Suppressor macrophage treated with lipopolysaccharide for 1 hour (primary cell): ENCODE measurements around the gene FBXL5.
"Not testable (repeated sequence)": the region's sequence is repeated elsewhere in the genome, so short reads cannot be mapped to it uniquely, and the experiment has no call there.

ENCODE experiments used
- DNase-seq, 3 donors: peaks; one replicate each; pipeline ENCODE4 v3.0.0-alpha.2; 2020 to 2022

FBXL5 gene

DNA sequence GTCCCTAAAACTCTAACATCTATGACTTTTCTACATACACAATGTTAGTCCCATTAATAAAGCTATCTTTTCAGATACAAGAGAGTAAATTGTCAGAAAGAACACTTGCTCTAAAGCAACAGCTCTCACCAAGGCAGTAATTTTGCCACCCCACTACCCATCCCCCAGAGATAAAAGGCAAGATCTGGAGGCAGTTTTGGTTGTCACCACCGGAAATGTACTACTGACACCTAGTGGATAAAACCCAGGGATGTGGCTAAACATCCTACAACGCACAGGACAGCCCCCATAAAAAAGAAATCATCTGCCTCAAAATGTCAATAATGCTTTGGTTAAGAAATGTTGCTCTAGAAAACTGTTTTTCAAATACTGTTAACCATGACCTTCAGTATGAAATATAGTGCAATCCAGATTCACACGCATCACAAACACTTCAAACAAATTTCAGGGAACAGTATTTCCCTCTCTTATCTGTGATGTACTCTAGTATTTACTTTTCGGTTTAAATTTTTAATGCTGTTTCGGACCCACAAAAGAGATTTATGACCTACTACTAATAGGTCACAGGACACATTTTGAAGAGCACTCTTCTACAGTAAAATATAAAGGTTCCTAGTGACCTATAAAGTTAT lies 5.1 kb downstream of the FBXL5 start:
- DNase-seq: peak; percentile 61 to 73 (median 68)

DNA sequence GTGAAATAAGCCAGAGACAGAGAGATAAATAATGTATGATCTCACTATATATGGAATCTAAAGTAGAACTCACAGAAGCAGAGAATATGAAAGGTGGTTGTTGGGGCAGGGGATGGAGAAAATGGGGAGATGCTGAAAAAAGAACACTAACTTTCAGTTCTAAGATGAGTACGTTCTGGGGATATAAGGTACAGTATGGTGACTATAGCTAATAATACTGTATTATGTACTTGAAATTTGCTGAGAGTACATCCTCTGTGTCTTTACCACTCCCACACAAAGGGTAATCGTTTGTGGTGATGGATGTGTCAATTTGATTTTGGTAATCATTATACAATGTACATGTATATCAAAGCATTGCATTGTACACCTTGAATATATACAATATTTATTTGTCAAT lies 6.6 kb downstream of the FBXL5 start:
- DNase-seq: no peak

DNA sequence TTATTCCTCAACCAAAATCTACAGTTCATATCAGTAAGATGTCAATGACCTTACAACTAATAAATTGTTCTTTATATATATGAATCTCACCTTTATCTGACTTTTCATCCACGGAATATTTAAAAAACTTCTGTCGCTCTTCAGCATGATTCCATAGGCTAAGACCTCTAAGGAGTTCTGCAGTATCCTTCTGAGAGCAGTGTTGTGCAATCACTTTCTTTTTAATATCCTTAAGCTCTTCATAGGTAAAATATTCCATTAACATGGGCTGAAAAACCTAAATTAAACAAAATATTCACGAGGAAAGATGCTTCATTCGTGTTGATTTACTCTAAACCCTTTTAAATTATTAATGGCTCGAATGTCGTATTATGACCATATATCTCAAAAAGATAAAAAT lies 16.7 kb downstream of the FBXL5 start:
- DNase-seq: no peak

DNA sequence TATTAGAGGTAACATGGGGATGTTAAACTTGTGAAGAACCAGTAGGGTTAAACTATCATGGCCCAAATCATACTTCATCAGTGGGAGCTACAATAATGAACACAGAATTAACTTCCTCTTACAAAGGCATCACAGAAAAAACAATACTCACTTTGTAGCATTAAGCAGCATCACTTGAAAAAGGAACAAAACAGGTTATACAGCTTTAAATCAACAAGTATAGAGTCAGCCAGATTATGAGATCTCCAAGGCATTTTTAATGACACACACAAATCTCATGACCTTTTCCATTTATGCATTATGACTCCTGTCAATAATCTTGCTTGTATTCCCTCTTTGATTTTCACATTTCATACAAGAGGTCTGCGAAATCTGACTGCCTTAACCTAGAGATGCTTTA lies 18.3 kb downstream of the FBXL5 start:
- DNase-seq: no peak

DNA sequence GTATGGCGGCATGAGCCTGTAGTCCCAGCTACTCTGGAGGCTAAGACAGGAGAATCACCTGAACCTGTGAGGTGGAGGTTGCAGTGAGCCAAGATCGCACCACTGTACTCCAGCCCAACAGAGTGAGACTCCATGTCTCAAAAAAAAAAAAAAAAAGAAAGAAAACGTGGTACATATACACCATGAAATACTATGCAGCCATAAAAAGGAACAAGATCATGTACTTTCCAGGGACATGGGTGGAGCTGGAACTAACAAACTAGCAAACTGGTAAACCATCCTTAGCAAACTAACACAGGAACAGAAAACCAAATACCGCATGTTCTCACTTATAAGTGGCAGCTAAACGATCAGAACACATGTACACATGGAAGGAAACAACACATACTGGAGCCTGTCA lies 37.8 kb downstream of the FBXL5 start:
- DNase-seq: not testable (repeated sequence)

DNA sequence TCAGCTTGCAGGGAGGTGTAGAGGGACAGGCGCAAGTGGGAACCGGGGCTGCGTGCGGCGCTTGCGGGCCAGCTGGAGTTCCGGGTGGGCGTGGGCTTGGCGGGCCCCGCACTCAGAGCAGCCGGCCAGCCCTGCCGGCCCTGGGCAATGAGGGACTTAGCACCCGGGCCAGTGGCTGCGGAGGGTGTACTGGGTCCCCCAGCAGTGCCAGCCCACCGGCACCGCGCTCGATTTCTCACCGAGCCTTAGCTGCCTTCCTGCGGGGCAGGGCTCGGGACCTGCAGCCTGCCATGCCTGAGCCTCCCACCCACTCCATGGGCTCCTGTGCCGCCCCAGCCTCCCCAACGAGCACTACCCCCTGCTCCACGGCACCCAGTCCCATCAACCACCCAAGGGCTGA lies 40.3 kb downstream of the FBXL5 start:
- not testable (repeated sequence) for DNase-seq

DNA sequence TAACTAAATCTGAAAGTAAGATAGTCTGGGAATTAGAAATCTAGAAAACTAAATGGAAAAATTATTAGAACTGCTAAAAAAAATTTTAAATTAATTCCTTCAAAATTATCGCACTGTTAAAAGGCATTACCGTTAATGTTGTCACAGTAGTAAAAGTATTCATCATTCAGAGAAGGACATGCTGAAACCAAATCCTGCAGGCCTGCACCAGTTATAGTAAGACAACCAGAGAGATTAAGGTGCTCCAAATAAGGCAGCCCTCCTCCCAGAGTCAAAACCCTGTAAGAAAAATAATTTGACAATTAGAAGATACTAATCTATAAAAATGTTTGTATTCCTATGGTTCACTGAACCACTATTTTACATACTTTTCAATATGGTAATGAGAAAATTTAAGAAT lies 43.0 kb downstream of the FBXL5 start:
- DNase-seq: no peak

DNA sequence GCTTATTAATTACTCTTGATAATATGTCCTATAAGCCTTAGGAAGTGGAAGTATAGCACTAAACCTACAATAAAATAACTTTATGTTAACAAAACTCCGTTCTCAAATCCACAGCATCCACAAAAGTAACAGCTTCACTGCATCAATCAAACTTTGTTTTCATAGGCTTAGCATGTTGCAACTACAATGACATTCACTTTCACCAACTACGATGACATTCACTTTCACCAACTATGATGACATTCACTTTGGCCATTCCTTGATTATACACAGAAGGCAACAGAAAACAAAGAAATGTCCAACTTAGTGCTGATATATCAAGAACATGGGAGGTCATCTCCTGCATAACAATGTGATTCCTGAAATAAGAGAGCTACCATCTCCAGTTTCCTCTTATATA lies 44.3 kb downstream of the FBXL5 start:
- DNase-seq: peak in 2 of 3 donors; percentile 4 to 15

DNA sequence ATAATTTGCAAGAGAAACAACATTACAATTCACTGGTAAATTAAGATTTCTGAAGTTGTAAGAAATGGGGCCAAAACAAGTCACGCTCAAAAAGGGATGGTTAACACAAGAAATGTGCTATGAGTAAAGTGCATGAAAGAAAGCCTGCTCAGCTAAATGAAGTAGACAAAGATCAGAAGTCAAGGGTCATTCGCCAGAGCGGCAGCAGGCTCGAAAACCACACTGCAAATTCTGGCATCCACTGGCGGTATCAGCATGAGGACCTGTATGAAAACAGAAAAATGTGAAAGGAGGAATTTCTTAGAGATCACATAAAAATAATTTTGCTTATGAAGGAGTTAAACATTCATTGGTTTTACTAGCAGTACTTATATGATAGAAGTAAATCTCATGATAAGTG lies 49.6 kb downstream of the FBXL5 start:
- DNase-seq: no peak

DNA sequence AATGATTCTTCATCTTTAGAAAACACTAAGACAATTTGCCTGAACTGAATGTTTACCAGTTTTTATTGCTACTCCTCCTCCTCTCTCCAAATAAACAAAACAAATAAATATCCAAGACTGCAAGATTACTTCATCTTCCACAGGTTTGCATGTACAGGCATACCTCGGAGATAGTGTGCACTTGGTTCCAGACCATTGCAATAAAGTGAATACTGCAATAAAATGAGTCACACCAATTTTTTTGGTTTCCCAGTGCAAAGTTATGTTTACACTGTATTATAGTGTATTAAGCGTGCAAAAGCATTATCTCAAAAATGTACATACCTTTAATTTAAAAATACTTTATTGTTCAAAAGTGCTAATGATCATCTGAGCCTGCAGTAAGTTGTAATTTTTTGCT lies 53.3 kb downstream of the FBXL5 start:
- no peak for DNase-seq

DNA sequence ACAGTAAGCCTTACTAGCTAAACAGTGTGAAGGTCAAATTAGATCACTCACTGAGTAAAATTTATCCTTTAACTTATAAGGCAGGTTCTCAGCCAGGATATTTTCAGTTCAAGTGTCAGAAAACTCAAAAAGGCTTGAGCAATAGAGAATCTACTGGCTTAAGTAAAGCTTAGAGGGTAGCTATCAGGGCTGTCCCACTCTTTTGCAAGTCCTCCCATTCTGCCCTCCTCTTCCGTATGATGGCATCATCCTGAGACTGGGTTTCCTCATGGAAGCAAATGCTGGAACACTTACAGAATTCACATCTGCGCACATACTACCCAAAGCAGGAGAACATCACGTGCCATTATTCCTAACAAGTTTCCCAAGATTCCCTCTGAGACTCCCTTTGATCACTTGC lies 55.0 kb downstream of the FBXL5 start:
- DNase-seq: no peak

DNA sequence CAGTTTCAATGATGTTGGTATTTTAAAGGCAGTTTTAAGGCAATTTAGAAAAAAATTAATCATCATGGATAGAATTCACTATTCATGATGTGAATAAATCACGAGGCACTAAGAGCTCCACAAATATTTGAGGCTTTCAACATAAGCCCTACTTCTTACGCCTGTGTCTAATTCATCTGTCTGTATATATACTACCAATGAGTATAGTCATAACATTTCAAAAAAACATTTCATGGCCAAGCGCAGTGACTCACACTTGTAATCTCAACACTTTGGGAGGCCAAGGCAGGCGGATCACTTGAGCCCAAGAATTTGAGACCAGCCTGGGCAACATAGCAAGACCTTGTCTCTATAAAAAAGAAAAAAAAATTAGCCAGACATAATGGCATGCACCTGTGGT lies 56.5 kb downstream of the FBXL5 start:
- no peak for DNase-seq

DNA sequence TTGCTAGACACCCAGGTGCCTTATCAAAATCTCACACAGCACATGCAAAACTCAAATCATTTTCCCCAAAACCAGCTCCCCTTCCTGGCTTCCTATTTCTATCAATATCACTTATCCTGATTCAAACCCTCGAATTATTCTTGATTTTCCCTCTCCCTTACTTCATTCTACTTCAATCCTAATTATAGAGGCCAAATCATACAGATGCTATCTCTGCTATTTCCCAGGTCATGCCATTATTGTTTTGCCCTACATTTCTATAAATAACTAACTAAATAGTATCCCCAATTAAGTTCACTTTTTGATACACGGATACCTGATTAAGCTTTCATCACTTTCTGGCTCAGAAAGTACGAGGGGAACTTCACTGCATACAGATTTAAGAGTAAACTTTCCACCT lies 62.4 kb downstream of the FBXL5 start:
- no peak for DNase-seq

DNA sequence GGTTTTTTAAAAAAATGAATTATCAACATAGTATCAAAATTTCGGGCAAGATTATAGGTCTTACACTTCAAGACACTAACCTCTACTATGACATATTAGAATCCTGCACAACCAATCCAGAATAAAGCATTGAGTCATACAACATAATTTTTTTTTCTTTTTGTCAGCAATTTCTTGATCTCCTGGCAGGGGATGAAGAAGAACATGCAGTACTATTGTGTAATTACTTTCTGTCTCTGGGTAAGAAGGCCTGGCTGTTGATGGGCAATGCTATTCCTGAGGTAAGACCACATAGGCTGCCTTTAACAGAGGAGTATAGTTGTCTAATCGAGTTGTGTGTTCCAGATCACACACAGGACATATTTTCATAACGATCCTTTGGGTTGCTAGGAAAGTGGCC lies 67.5 kb downstream of the FBXL5 start:
- DNase-seq: peak in 1 of 3 donors; percentile 18

DNA sequence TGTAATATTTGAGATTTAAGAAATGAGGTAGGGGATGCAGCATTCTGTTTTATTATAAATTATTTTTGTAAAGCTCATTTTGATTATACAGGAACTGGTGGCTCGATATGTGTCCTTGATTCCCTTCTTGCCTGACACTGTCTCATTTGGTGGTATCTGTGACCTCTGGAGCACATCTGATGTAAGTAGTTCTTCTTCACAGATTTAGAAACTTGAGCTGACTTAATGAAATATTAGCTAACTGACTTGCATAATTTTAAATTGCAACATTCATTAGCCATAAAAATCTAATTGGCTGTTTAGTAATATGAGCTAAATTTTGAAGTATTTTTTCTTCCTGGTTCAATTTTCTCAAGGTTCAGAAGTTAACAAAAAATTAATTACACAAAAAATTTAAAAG lies 69.1 kb downstream of the FBXL5 start:
- DNase-seq: peak; percentile 27 to 61 (median 49)

DNA sequence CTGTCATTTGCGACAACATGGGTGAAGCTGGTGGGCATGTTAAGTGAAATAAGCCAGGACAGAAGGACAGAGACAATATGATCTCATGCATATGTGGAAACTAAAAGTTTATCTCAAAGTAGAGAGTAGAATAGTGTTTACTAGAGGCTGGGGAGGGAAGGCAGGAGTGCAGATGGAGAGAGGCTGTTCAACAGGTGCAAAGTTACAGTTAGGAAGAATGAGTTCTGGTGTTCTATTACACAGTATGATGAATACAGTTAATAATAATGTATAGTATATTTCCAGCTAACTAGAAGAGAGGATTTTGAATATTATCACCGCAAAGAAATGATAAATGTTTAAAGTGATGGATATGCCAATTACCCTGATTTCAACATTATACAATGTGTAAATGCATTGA lies 69.8 kb downstream of the FBXL5 start:
- no peak for DNase-seq

DNA sequence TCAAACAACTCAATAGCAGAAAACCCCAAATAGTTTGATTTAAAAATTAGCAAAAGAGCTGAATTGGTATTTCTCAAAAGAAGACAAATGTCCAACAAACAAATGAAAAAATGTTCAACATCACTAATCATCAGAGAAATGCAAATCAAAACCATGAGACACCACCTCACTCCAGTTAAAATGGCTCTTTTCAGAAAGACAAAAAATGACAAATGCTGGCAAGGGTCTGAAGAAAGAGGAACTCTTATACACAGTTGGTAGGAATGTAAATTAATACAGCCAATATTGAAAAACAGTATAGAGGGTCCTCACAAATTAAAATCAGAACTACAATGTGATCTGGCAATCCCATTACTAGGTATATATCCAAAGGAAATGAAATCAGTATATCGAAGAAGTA lies 70.4 kb downstream of the FBXL5 start:
- DNase-seq: peak in 1 of 3 donors; percentile 10

DNA sequence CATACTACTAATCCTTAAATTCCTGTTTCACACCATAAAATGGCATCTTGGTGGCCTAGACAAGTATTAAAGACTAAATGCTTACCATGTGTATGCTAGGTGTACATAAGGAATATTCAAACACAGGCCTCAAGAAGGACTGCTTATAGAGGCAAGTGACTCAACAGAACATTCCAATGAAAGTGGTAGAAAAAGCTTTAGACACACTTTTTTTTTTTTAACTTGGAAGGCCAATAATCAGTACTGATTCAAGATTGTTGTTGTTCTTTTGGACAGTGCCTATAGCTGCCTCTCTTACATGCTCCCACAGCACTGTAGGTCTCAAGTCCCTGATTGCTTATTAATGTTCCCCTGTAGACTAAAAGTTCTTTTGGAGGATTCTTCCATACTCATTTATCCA lies 77.6 kb downstream of the FBXL5 start:
- DNase-seq: no peak

DNA sequence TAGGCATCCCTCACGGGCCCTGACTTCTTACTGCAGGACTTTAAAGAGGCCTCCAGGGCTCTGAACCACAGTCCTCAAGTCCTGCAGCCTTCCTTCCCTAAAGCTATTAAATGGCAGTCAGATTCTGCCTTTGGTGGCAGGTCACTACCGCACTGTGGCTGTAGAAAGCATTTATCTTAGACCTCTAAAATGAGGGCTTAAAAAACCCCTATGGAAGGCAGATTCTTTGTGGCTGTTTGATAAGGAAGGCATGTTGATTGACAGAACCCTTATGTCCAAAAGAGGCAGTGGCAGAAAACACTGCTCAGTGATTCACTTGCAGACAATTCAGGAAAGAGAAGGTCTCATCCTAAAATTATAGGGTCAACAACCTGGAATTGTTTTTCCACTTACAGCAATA lies 79.2 kb downstream of the FBXL5 start:
- DNase-seq: no peak

DNA sequence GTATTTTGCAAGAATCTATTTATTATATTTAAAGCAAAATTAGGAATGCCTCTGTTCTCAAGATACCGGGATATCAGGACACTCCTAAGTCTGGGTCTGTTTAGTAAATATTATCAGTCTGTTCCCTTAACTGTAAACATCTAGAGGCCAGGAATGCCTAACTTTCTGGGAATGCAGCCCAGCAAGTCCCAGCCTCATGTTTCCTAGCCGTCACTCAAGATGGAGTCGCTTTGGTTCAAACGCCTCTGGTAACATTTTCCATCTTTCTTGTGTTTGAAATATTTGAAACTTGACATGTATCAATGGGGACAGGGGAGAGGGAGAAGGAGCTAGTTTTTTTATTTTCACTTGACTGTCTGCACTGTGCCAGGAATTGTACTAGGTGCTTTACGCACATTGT lies 85.4 kb downstream of the FBXL5 start:
- no peak for DNase-seq

DNA sequence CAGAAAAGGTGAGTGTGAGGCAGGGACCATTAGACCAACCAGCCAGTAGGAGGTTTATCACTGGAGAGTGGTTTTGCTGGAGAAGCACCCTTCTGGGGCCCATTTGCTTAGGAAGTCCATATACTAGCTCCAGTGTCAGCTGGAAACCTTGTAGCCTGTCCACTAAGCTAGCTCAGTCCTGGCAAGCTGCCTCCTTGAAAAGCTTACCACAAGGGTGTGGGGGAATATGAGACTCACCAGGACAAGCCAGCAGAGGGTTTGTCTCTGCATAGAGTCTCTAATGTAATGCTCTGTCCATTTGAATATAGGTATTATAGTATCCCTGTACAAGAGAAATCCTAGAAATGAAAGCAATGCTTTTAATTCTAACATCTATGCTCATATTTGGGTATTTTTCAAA lies 86.3 kb downstream of the FBXL5 start:
- DNase-seq: no peak

DNA sequence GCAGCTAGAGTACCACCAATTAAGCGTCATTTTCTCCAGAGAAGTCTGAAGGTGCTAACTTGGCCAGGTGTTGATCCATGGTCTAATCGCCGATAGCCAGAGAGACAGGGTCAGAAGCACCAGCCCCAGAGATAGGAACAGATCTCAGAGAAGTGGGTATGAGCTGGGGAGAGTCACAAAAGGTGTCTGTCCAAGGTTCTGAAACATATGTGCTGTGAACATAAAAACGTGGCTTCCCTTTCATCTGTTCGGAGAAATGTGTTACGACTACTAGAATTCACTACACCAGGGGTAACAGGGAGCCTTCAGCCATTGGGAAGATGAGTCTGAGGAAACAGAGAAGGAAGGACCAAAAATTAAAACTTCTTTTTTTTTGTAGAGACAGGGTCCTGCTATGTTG lies 91.3 kb downstream of the FBXL5 start:
- DNase-seq: no peak

DNA sequence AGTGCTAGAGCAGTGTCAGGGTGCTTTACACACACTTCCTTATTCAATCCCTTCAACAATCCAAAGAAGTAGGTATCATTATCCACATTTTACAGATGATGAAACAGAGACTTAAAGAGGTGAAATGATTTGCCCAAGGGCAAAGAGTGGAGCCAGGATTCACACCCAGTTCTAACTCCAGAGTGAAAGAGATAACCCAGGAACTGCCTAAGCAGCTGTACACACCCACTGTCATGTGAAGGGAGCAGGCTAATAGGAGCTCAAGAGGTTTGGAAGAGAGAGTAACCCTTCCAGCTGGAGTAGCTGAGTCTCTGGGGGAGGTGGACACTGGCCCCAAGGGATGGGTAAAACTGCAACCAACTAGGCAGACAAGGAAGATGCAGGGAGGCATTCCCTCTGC lies 92.5 kb downstream of the FBXL5 start:
- no peak for DNase-seq

DNA sequence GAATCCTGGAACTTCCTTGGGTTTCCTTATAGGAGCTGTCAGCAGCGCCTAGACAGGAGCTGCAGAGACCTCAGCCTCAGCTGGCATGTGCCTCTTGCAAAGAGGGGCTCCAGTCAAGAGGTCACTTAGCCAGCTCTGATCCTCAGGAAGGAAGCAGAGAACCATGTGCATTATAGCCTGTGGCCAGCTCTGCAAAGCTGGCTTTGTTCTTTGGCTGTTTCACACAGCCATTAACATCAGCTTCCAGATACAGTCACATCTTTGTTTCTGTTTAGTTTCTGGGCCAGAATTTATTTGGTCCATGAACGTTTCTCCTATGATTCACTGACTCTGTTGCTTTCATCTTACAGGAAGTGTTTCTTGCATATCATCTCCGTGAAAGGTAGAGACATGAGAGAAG lies 93.0 kb downstream of the FBXL5 start:
- DNase-seq: no peak

DNA sequence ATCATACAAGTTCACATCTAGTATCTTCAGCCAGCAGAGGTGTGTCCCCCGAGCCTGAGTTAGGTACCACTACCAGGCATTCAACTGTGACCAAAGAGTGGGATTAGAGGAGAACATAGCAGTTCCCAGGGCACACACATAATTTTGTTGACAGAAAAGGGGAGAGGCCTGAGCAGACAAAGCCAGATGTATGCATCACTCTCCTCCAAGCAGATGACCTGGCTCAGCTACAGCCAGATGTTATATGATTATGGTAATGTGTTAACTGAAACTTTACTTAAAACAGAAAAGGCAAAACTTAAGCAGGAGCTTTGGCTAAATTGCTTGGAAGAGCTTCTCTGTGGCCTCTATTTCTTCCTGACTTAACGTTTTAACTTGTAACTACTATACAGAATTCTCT lies 96.6 kb downstream of the FBXL5 start:
- no peak for DNase-seq
